Measurements from ENCODE around the gene EVA1A.

The EVA1A gene

GRCh38 chr2:75602724-75603342 lies 42.1 kb upstream of the EVA1A start:
- FAIRE-seq: no peak
- DNase-seq (ENCODE audit: insufficient read length): no peak
- no peak for TF ChIP-seq POLR2A (IDR thresholded peaks at IDR 0.05; ENCODE audit: low read depth, low read length)

GRCh38 chr2:75600461-75601011 lies 39.8 kb upstream of the EVA1A start:
- no peak for FAIRE-seq
- no peak for DNase-seq (ENCODE audit: insufficient read length)

GRCh38 chr2:75598589-75599155 lies 37.9 kb upstream of the EVA1A start:
- no peak for FAIRE-seq
- no peak for TF ChIP-seq POLR2AphosphoS5 (IDR thresholded peaks at IDR 0.05; ENCODE audit: low read depth, low read length)
- no peak for TF ChIP-seq TAF1 (IDR thresholded peaks at IDR 0.05; ENCODE audit: borderline replicate concordance, low read depth, low read length)
- TF ChIP-seq POLR2A (IDR thresholded peaks at IDR 0.05; ENCODE audit: low read depth, low read length): no peak
- no peak for DNase-seq (ENCODE audit: insufficient read length)

More at GRCh38 chr2:75600461-75601011, 39.8 kb upstream of the EVA1A start:
- TF ChIP-seq POLR2A (IDR thresholded peaks at IDR 0.05; ENCODE audit: low read depth, low read length) (no peak), TAF1 (IDR thresholded peaks at IDR 0.05; ENCODE audit: borderline replicate concordance, low read depth, low read length) (no peak), POLR2AphosphoS5 (IDR thresholded peaks at IDR 0.05; ENCODE audit: low read depth, low read length) (no peak)

GRCh38 chr2:75597949-75598348 lies 37.2 kb upstream of the EVA1A start:
- FAIRE-seq: no peak
- no peak for DNase-seq (ENCODE audit: insufficient read length)
- TF ChIP-seq POLR2AphosphoS5 (IDR thresholded peaks at IDR 0.05; ENCODE audit: low read depth, low read length) (no peak), TAF1 (IDR thresholded peaks at IDR 0.05; ENCODE audit: borderline replicate concordance, low read depth, low read length) (no peak), POLR2A (IDR thresholded peaks at IDR 0.05; ENCODE audit: low read depth, low read length) (no peak)

GRCh38 chr2:75596784-75597183 lies 36.0 kb upstream of the EVA1A start:
- TF ChIP-seq POLR2A (IDR thresholded peaks at IDR 0.05; ENCODE audit: low read depth, low read length) (no peak), TAF1 (IDR thresholded peaks at IDR 0.05; ENCODE audit: borderline replicate concordance, low read depth, low read length) (no peak), POLR2AphosphoS5 (IDR thresholded peaks at IDR 0.05; ENCODE audit: low read depth, low read length) (no peak)
- FAIRE-seq (no peak), DNase-seq (ENCODE audit: insufficient read length) (no peak)

- TF ChIP-seq POLR2AphosphoS5 (IDR thresholded peaks at IDR 0.05; ENCODE audit: low read depth, low read length): no peak
- no peak for TF ChIP-seq POLR2A (IDR thresholded peaks at IDR 0.05; ENCODE audit: low read depth, low read length)
- TF ChIP-seq TAF1 (IDR thresholded peaks at IDR 0.05; ENCODE audit: borderline replicate concordance, low read depth, low read length): no peak
- DNase-seq (ENCODE audit: insufficient read length): no peak
- no peak for FAIRE-seq
Observed at GRCh38 chr2:75595541-75596395, 35.0 kb upstream of the EVA1A start.

- DNase-seq (ENCODE audit: insufficient read length) (no peak), FAIRE-seq (no peak)
- TF ChIP-seq POLR2AphosphoS5 (IDR thresholded peaks at IDR 0.05; ENCODE audit: low read depth, low read length): no peak
- TF ChIP-seq POLR2A (IDR thresholded peaks at IDR 0.05; ENCODE audit: low read depth, low read length): no peak
- no peak for TF ChIP-seq TAF1 (IDR thresholded peaks at IDR 0.05; ENCODE audit: borderline replicate concordance, low read depth, low read length)
Observed at GRCh38 chr2:75594596-75594995, 33.9 kb upstream of the EVA1A start.

- DNase-seq (ENCODE audit: insufficient read length) (no peak), FAIRE-seq (no peak)
- TF ChIP-seq POLR2AphosphoS5 (IDR thresholded peaks at IDR 0.05; ENCODE audit: low read depth, low read length): no peak
- TF ChIP-seq POLR2A (IDR thresholded peaks at IDR 0.05; ENCODE audit: low read depth, low read length): no peak
- TF ChIP-seq TAF1 (IDR thresholded peaks at IDR 0.05; ENCODE audit: borderline replicate concordance, low read depth, low read length): no peak
Observed at GRCh38 chr2:75592888-75593287, 32.1 kb upstream of the EVA1A start.

- TF ChIP-seq TAF1 (IDR thresholded peaks at IDR 0.05; ENCODE audit: borderline replicate concordance, low read depth, low read length): no peak
- no peak for TF ChIP-seq POLR2A (IDR thresholded peaks at IDR 0.05; ENCODE audit: low read depth, low read length)
- no peak for TF ChIP-seq POLR2AphosphoS5 (IDR thresholded peaks at IDR 0.05; ENCODE audit: low read depth, low read length)
- no peak for FAIRE-seq
- DNase-seq (ENCODE audit: insufficient read length): no peak
Observed at GRCh38 chr2:75592030-75592429, 31.3 kb upstream of the EVA1A start.

GRCh38 chr2:75589391-75590105 lies 28.8 kb upstream of the EVA1A start:
- FAIRE-seq (no peak), DNase-seq (ENCODE audit: insufficient read length) (no peak)
- TF ChIP-seq TAF1 (IDR thresholded peaks at IDR 0.05; ENCODE audit: borderline replicate concordance, low read depth, low read length): no peak
- no peak for TF ChIP-seq POLR2A (IDR thresholded peaks at IDR 0.05; ENCODE audit: low read depth, low read length)
- TF ChIP-seq POLR2AphosphoS5 (IDR thresholded peaks at IDR 0.05; ENCODE audit: low read depth, low read length): no peak

- DNase-seq (ENCODE audit: insufficient read length): no peak
- FAIRE-seq: no peak
Observed at GRCh38 chr2:75587954-75588587, 27.3 kb upstream of the EVA1A start.

More at GRCh38 chr2:75587954-75588587, 27.3 kb upstream of the EVA1A start:
- TF ChIP-seq POLR2A (IDR thresholded peaks at IDR 0.05; ENCODE audit: low read depth, low read length): no peak
- TF ChIP-seq TAF1 (IDR thresholded peaks at IDR 0.05; ENCODE audit: borderline replicate concordance, low read depth, low read length): no peak
- TF ChIP-seq POLR2AphosphoS5 (IDR thresholded peaks at IDR 0.05; ENCODE audit: low read depth, low read length): no peak

Measured in GM12892 (cell line).